GM12892 (cell line): Measurements from ENCODE around the gene PM20D1.
"Not testable (repeated sequence)": the region's sequence is repeated elsewhere in the genome, so short reads cannot be mapped to it uniquely, and the experiment has no call there.

ENCODE experiments used
- POLR2A ChIP-seq: IDR thresholded peaks from 2 replicates; pipeline ENCODE4 v1.6.1; 2011; ENCODE audit warnings: low read depth, low read length, control low read depth
- POLR2AphosphoS5 ChIP-seq: IDR thresholded peaks from 2 replicates; pipeline ENCODE4 v1.6.1; 2011; ENCODE audit warnings: low read depth, low read length, control low read depth
- TAF1 ChIP-seq: IDR thresholded peaks from 2 replicates; pipeline ENCODE4 v1.6.1; 2011; ENCODE audit warnings: low read depth, mild to moderate bottlenecking, control low read depth, low read length, borderline replicate concordance

- TF ChIP-seq POLR2AphosphoS5, TAF1, POLR2A: not testable (repeated sequence)
Measured at GRCh38 chr1:205890631-205891030, 40.7 kb upstream of the PM20D1 start.
